AG10803 (cell line): Measurements from ENCODE around the gene HS2ST1.

Experiments used
- DNase-seq: peaks from one replicate; pipeline ENCODE4 v3.0.0; 2010; ENCODE audit warnings: low read depth
- H3K4me3 ChIP-seq: 2 replicates; pipeline ENCODE4 v1.5.1; 2011; ENCODE audit warnings: mild to moderate bottlenecking, low read length, control low read depth
- TF ChIP-seq, protein P1 (sequence below): conservative IDR thresholded peaks from 2 replicates; pipeline ENCODE4 v1.5.1; 2011; ENCODE audit warnings: mild to moderate bottlenecking, low read length, control low read depth, inconsistent platforms

HS2ST1 gene

DNA sequence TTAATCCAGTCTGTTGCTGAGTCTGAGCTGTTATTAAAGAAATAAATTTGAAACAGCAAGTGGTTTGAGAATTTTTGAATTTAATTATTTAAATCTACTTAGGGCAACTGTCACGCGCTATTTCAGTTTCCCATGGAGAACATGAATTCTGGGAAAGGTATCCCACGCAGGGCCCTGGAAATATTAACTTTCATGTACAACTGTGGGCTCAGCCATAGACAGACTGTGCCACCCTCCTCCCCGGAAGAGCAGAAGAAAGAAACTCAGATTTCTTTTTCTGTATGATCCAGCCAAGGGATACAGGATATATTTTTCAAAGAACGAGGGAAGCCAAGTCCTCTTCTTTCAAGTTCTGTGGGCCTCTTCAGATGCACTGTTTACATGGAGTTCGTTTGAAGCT, 241.7 kb downstream of the HS2ST1 start:
- TF ChIP-seq, protein P1, sequence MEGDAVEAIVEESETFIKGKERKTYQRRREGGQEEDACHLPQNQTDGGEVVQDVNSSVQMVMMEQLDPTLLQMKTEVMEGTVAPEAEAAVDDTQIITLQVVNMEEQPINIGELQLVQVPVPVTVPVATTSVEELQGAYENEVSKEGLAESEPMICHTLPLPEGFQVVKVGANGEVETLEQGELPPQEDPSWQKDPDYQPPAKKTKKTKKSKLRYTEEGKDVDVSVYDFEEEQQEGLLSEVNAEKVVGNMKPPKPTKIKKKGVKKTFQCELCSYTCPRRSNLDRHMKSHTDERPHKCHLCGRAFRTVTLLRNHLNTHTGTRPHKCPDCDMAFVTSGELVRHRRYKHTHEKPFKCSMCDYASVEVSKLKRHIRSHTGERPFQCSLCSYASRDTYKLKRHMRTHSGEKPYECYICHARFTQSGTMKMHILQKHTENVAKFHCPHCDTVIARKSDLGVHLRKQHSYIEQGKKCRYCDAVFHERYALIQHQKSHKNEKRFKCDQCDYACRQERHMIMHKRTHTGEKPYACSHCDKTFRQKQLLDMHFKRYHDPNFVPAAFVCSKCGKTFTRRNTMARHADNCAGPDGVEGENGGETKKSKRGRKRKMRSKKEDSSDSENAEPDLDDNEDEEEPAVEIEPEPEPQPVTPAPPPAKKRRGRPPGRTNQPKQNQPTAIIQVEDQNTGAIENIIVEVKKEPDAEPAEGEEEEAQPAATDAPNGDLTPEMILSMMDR = no peak
- no peak overlapping the region for H3K4me3 ChIP-seq
- no peak for DNase-seq

DNA sequence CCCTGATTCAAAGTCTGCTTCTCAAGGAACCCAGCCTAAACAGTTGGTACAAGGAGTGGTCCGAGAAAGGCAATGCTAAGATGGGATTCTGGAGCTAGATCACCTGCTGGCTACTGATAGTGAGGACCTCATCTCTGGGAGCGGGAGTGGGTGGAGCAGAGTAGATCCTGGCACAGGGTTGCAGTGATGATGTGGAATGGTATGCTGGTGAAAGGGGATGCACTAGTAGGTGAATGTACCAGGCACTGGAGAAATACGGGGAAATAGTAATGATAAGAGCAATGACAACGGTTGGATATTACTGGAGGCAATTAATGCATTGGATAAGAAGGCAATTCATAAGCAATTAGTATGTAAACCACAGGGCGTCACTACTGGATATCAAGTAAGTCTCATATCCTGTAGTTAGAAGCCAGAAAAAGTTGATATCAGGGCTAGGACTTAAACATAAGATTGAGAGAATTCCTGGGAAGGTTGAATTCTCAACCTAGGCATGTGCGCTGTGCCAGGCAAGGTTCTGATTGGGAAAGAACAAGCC, 245.0 kb downstream of the HS2ST1 start:
- no peak overlapping the region for H3K4me3 ChIP-seq
- TF ChIP-seq, protein P1 = no peak
- DNase-seq = no peak
